SIG-M5 treated with dmso at 0.1 percent for 504 hours (cell line): ENCODE measurements around the gene IRAK1BP1.
"Not testable (repeated sequence)": the region's sequence is repeated elsewhere in the genome, so short reads cannot be mapped to it uniquely, and the experiment has no call there.

ENCODE experiments used
- DNase-seq: peaks from one replicate; lab custom pipeline; 2025; ENCODE audit not compliant: unreplicated experiment; lab: John Stamatoyannopoulos, UW

The IRAK1BP1 gene, protein sequence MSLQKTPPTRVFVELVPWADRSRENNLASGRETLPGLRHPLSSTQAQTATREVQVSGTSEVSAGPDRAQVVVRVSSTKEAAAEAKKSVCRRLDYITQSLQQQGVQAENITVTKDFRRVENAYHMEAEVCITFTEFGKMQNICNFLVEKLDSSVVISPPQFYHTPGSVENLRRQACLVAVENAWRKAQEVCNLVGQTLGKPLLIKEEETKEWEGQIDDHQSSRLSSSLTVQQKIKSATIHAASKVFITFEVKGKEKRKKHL

GRCh38 chr6:78867370-78868040, at the start of gene IRAK1BP1:
IRAK1BP1 (plus strand) TSS chr6:78867551; CDS start chr6:78867577, 26 bp downstream.
- peak; percentile 47 for DNase-seq

- DNase-seq: no peak
Measured at GRCh38 chr6:78824045-78824444, 43.3 kb upstream of the IRAK1BP1 start.

GRCh38 chr6:78829407-78829806, 37.9 kb upstream of the IRAK1BP1 start:
- DNase-seq: no peak

DNA sequence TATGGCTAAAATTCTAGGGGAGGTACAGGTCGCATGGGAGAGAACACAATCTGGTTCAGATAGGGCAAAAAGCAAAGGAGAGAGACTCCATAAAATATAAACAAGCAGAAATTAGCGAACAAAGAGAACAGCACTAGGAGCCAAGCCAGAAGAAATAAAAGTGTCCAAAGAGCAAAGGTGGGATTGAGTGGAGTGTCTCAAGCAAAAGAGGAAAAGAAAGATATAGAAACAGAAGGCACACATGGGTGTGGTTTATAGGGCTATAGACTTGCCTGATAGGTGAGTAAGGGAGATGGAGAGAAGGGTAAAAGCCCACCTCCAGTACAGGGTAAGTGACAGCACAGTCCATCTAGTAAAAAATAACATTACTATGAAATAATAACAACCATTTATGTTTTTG, 36.5 kb upstream of the IRAK1BP1 start:
- DNase-seq: no peak

- DNase-seq: no peak
Measured at GRCh38 chr6:78831492-78831891, 35.9 kb upstream of the IRAK1BP1 start.

GRCh38 chr6:78832091-78832808, 35.1 kb upstream of the IRAK1BP1 start:
- no peak for DNase-seq

DNA sequence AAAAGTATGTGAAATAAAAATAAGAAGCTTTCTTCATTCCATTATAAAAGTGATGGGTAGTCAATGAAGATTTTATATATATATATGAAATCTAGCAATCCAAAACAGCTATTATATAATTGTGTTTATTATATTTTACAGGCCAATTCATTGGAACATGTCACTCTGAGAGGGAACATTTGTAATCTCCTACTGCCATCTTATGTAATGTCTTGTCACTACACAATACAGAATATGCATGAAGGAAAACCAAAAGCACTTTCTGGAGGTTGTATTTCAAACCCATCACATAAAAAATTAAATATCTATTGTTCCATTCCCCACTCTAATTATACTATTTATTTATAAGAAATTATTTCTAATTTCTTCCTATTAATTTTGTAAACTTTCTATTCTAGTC, 31.5 kb upstream of the IRAK1BP1 start:
- DNase-seq: no peak

GRCh38 chr6:78836598-78836997, 30.8 kb upstream of the IRAK1BP1 start:
- DNase-seq: no peak

GRCh38 chr6:78841111-78841510, 26.2 kb upstream of the IRAK1BP1 start:
- DNase-seq: no peak

DNA sequence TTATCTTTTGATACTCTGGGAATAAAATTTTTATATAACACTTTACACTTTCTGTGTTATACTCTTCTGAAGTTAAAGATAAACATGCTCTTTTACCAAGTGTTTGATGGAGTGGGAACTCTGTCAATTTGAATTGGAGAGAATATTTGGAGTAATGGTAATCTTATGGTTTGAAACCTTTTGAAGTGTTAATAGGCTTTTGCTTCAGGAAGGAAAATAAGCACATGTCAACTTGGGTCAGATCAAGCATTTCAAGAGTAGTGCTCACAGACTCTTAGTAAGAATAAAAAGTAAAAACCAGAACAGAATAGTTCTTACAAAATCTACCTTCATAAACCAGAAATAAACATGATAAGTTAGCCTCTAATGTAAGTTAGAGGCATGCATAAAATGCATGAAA, 24.4 kb upstream of the IRAK1BP1 start:
- DNase-seq: no peak

- no peak for DNase-seq
Measured at GRCh38 chr6:78844899-78845298, 22.5 kb upstream of the IRAK1BP1 start.

- no peak for DNase-seq
Measured at GRCh38 chr6:78845567-78845966, 21.8 kb upstream of the IRAK1BP1 start.

GRCh38 chr6:78850621-78851020, 16.7 kb upstream of the IRAK1BP1 start:
- DNase-seq: no peak

DNA sequence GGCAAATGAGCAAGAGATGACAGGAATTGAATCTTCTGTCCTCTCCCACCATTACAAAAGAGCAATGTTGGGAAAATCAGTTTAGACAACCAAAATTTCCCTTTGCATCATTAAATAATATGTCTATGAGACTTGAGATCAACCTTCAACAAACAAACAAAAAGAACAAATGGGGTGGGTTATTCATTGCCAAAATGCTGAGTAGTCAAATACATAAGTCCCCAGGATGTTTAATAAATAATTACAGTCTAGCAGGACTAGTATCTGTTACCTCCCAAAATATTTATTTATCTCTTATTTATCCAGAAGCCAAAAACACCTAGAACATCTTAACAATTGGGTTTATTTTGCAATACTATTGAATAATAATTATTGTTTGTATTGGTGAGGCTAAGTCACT, 16.2 kb upstream of the IRAK1BP1 start:
- no peak for DNase-seq

GRCh38 chr6:78854546-78854945, 12.8 kb upstream of the IRAK1BP1 start:
- no peak for DNase-seq

DNA sequence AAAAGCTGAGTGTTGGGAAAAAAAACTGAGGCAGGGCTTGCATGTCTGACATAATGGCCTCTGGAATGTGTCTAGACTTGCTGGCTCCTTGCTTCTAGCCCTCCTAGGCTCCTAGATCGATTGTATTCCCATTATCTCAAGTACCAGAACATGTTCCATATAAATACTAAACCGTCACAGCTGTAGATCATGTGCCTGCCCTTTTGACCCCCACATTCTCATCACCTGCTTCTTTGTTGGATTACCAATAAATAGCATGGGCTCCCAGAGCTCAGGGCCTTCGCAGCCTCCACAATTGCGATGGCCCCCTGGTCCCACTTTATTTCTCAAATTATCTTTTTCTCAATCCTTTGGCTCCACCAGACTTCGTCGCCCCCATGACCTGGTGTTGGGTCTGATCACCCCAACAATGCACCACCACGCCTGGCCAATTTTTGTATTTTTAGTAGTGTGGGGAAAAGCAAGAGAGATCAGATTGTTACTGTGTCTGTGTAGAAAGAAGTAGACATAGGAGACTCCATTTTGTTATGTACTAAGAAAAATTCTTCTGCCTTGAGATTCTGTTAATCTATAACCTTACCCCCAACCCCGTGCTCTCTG, 8.9 kb upstream of the IRAK1BP1 start:
- not testable (repeated sequence) for DNase-seq

DNA sequence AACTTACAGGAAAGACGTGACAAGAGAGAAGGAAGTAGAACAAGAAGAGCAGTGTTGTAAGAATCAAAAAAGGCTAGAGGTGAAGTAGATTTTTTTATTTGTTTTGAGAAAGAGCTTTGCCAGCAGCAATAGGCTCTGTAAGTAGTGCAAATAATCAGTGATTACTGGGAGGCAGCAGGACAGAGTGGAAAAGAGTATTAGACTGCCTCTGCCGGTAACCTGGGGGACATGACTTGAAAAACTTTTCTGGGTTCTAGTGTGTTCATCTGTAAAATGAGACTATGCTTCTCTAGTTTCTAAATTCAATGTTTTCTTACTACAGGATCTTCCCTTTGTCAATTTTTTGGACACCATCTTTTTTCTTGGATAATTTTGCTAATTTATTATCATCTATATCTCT, 5.8 kb upstream of the IRAK1BP1 start:
- no peak for DNase-seq

DNA sequence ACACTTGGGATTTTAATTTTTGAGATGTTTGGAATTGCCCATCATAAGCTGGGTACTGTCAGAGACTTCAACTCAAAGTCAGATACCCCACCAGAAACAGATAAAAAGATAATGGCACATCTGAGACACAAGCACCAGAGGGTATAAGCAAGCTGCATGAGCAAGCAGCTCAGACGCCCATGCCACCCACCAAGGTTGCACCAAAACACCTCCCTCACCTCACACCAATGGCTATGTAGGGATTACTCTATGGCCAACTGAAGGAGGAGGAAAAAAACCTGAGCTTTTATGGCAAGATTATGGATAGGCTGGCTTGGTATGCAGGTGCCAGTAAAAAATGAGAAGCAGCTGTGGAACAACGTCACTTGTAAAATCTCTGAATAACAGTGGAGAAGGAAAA, 3.8 kb upstream of the IRAK1BP1 start:
- DNase-seq: no peak

DNA sequence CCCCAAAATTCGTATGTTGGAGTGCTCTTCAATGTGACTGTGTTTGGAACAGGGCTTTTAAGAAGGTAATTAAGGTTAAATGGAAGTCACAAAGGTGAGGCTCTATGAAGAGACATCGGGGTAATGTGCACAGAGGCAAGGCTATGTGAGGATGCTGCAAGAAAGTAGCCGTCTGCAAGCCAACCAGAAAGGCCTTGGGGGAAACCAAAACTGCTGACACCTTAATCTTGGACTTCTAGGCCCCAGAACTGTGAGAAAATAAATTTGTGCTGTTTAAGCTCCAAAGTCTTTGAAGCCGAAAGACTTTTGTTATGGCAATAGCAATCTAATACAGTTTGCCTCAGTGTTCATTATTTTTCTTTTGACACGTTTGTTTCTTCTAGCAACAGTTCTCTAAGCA, 2.4 kb upstream of the IRAK1BP1 start:
- DNase-seq: no peak

DNA sequence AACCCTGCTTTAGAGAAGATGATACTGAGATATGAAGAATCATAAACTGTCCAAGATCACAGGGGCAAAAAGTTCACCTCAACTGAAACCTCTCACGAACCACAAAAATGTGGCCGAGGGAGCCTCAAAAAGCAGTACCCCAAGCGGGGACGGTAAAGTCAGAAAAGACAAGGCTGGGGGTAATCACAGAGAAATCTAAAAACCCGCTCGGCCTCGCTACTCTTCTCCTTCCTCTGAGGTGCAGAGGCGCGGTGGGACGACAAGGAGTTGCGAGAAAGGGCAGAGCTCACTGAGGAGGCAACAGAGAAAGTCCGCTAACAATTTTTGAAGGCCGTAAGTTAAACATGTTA, 356 bp upstream of the IRAK1BP1 start:
- DNase-seq: peak; percentile 47

GRCh38 chr6:78868116-78868515, 765 bp downstream of the IRAK1BP1 start:
- no peak for DNase-seq

DNA sequence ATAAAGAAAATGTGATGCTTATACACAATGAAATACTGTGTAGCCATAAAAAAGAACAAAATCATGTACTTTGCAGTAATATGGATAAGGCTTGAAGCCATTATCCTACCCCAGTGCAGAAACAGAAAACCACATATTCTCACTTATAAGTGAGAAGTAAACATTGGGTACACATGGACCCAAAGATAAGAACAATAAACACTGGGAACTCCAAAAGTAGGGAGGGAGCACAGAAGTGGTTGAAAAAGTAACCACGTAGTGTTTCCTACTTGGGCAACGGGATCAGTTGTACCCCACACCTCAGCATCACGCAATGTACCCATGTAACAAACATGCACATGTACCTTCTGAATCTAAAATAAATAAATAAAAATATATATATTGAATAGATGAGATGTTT, 8.2 kb downstream of the IRAK1BP1 start:
- no peak for DNase-seq
